Activated CD4-positive, alpha-beta memory T cell treated with anti-CD3 and anti-CD28 coated beads for 36 hours (primary cell): Measurements from ENCODE around the gene BRD3OS. TPM values are rescaled to one million over a fixed set of nuclear protein-coding genes. Genes with fewer than 3 reads are reported as not detected.

Experiments
- total RNA-seq, 2 experiments: library from RNA; stranded (reverse); gene quantifications; one replicate each; pipeline ENCODE4 v1.2.3, GENCODE V29; 2021

Gene BRD3OS
- total RNA-seq, 2 experiments from 2014 or later, result 12.6 to 13.2 TPM

Other genes with a start within 250 kb of the BRD3OS start
- 1 to 10 TPM; 4.5 to 5.3 TPM for gene VAV2, start 33.2 kb upstream of the BRD3OS start, total RNA-seq
- 10 to 100 TPM; 29.2 to 30.0 TPM for gene BRD3, start 42.5 kb downstream of the BRD3OS start, total RNA-seq
- 10 to 100 TPM; 41.6 to 43.0 TPM for gene WDR5, start 110.6 kb downstream of the BRD3OS start, total RNA-seq
- gene RNU6ATAC, start 139.1 kb downstream of the BRD3OS start, total RNA-seq, result 10 to 100 TPM; 25.8 to 41.0 TPM